GM23338 (cell line): ENCODE measurements around the gene DBH. TPM values are rescaled to one million over a fixed set of nuclear protein-coding genes. Genes with fewer than 3 reads are reported as not detected.

Source experiments
- ATAC-seq: fragments of 200-7000 bp; cut with Tn5 transposase; 3 replicates; pipeline ENCODE4 v1.9.1; 2020
- DNase-seq: peaks from one replicate; pipeline ENCODE4 v3.0.0-alpha.2; 2015; ENCODE audit warnings: low spot score
- H2AFZ ChIP-seq: fragments of 200-600 bp; sonication (generic); 2 replicates; pipeline ENCODE4 v1.8.0; 2016; ENCODE audit warnings: antibody characterized with exemption, mild to moderate bottlenecking, moderate library complexity
- H3F3A ChIP-seq: fragments of 200-600 bp; sonication (generic); replicated peaks from 2 replicates; pipeline ENCODE4 v1.8.0; 2017; ENCODE audit warnings: antibody characterized with exemption, mixed run types, low read depth
- H3K27ac ChIP-seq: fragments of 200-600 bp; sonication (generic); 2 replicates; pipeline ENCODE4 v1.6.1; 2016; ENCODE audit warnings: low read depth
- H3K27me3 ChIP-seq: fragments of 200-600 bp; sonication (generic); 2 replicates; pipeline ENCODE4 v1.8.0; 2016; ENCODE audit warnings: mild to moderate bottlenecking, mixed run types, moderate library complexity; ENCODE audit not compliant: insufficient read depth
- H3K36me3 ChIP-seq: fragments of 200-600 bp; sonication (generic); 2 replicates; pipeline ENCODE4 v1.8.0; 2016; ENCODE audit warnings: mild to moderate bottlenecking; ENCODE audit not compliant: insufficient read depth
- H3K4me1 ChIP-seq: fragments of 200-600 bp; sonication (generic); 2 replicates; pipeline ENCODE4 v1.8.0; 2016; ENCODE audit warnings: mild to moderate bottlenecking, moderate library complexity; ENCODE audit not compliant: insufficient read depth
- H3K4me2 ChIP-seq: fragments of 200-600 bp; sonication (generic); 2 replicates; pipeline ENCODE4 v1.7.1; 2017; ENCODE audit warnings: mixed run types
- H3K4me3 ChIP-seq: fragments of 200-600 bp; sonication (generic); 2 replicates; pipeline ENCODE4 v1.6.1; 2016; ENCODE audit warnings: mixed run types
- H3K79me2 ChIP-seq: fragments of 200-600 bp; sonication (generic); replicated peaks from 2 replicates; pipeline ENCODE4 v1.8.0; 2017; ENCODE audit warnings: mild to moderate bottlenecking; ENCODE audit not compliant: insufficient read depth
- H3K9me2 ChIP-seq: fragments of 200-600 bp; sonication (generic); 2 replicates; pipeline ENCODE4 v1.8.0; 2017; ENCODE audit not compliant: insufficient read depth
- H4K20me1 ChIP-seq: fragments of 200-600 bp; sonication (generic); replicated peaks from 2 replicates; pipeline ENCODE4 v1.8.0; 2017; ENCODE audit warnings: mild to moderate bottlenecking; ENCODE audit not compliant: insufficient read depth
- H3K27ac Mint-ChIP-seq: 2 replicates; pipeline ENCODE4 v1.8.0; 2020; ENCODE audit warnings: inconsistent platforms, mild to moderate bottlenecking, moderate library complexity, mixed read lengths
- H3K27me3 Mint-ChIP-seq: 3 replicates; pipeline ENCODE4 v1.8.0; 2022; ENCODE audit warnings: low read depth, mild to moderate bottlenecking, moderate library complexity, mixed read lengths, inconsistent platforms; ENCODE audit not compliant: insufficient read depth, poor library complexity
- H3K36me3 Mint-ChIP-seq: 3 replicates; pipeline ENCODE4 v1.8.0; 2021; ENCODE audit warnings: low read depth, mild to moderate bottlenecking, inconsistent platforms, moderate library complexity, mixed read lengths
- H3K4me1 Mint-ChIP-seq: 3 replicates; pipeline ENCODE4 v1.8.0; 2020; ENCODE audit warnings: mild to moderate bottlenecking, inconsistent platforms, mixed read lengths
- H3K4me3 Mint-ChIP-seq: 3 replicates; pipeline ENCODE4 v1.8.0; 2021; ENCODE audit warnings: moderate library complexity, mild to moderate bottlenecking, inconsistent platforms, mixed read lengths
- H3K9me3 Mint-ChIP-seq: 3 replicates; pipeline ENCODE4 v1.8.0; 2020; ENCODE audit warnings: moderate library complexity, mild to moderate bottlenecking, inconsistent platforms, mixed read lengths
- CREB1 ChIP-seq: fragments of 250-450 bp; sonication (Bioruptor Pico); IDR thresholded peaks from 2 replicates; pipeline ENCODE4 v1.5.0; 2020; ENCODE audit warnings: low read depth, mild to moderate bottlenecking, moderate library complexity
- CTCF ChIP-seq, 2 experiments: fragments of 200-600 bp in 1 of 2; sonication (generic) in 1 of 2; conservative IDR thresholded peaks; 2 replicates each; pipeline versions ENCODE4 v1.5.1 to v1.6.1; 2016 to 2017; ENCODE audit warnings: antibody characterized with exemption in 2 of 2, low read depth in 2 of 2, mild to moderate bottlenecking in 2 of 2, moderate library complexity in 1 of 2
- ETS1 ChIP-seq: IDR thresholded peaks from 2 replicates; pipeline ENCODE4 v1.6.1; 2016; ENCODE audit warnings: antibody characterized with exemption
- EZH2 ChIP-seq: fragments of 200-600 bp; sonication (generic); IDR thresholded peaks from one replicate; pipeline ENCODE4 v1.8.0; 2017; ENCODE audit warnings: antibody characterized with exemption, mild to moderate bottlenecking, low read depth; ENCODE audit not compliant: unreplicated experiment
- EZH2phosphoT487 ChIP-seq: fragments of 200-600 bp; sonication (generic); IDR thresholded peaks from one replicate; pipeline ENCODE4 v1.8.1; 2018; ENCODE audit warnings: antibody characterized with exemption; ENCODE audit not compliant: unreplicated experiment
- JUNB ChIP-seq: IDR thresholded peaks from one replicate; pipeline ENCODE4 v1.6.1; 2016; ENCODE audit warnings: antibody characterized with exemption; ENCODE audit not compliant: unreplicated experiment
- NANOG ChIP-seq: IDR thresholded peaks from 2 replicates; pipeline ENCODE4 v1.6.1; 2016; ENCODE audit warnings: antibody characterized with exemption, borderline replicate concordance
- POLR2AphosphoS5 ChIP-seq: IDR thresholded peaks from 2 replicates; pipeline ENCODE4 v1.6.1; 2016; ENCODE audit warnings: antibody characterized with exemption, low read depth
- REST ChIP-seq: IDR thresholded peaks from one replicate; pipeline ENCODE4 v1.6.1; 2018; ENCODE audit warnings: antibody characterized with exemption; ENCODE audit not compliant: unreplicated experiment
- STAT1 ChIP-seq: IDR thresholded peaks from one replicate; pipeline ENCODE4 v1.6.1; 2016; ENCODE audit warnings: antibody characterized with exemption; ENCODE audit not compliant: unreplicated experiment
- ZNF114 ChIP-seq: fragments of 250-450 bp; sonication (Bioruptor Pico); IDR thresholded peaks from 2 replicates; pipeline ENCODE4 v1.5.0; 2020; ENCODE audit warnings: mild to moderate bottlenecking, moderate library complexity
- ZNF331 ChIP-seq: fragments of 250-450 bp; sonication (Bioruptor Pico); IDR thresholded peaks from 2 replicates; pipeline ENCODE4 v1.5.0; 2020; ENCODE audit warnings: low read depth, mild to moderate bottlenecking, moderate library complexity
- polyA plus RNA-seq: library from polyadenylated mRNA; unstranded; fragments of >200 nt; fragmentation: Nextera tagmentation; extraction: Ambion mirVana; gene quantifications from 2 replicates; pipeline ENCODE4 v1.2.1, GENCODE V29; 2016
- total RNA-seq: library from RNA; depleted of rRNA; stranded (reverse); fragments of >200 nt; shearing (Covaris generic); gene quantifications from 2 replicates; pipeline ENCODE4 v1.2.3, GENCODE V29; 2014

The DBH gene
- total and polyA plus RNA-seq, 2 experiments from 2014 or later, result 0.08 to 0.24 TPM

- no peak for TF ChIP-seq REST
Measured at GRCh38 chr9:133701321-133701980, 65.3 kb downstream of the DBH start (continued).

GRCh38 chr9:133701981-133702797 is 66.0 kb downstream of the DBH start:
- Histone ChIP-seq H3F3A (no peaks in the 10 kb centered on the region), H3K4me3 (no peak overlapping the region), H3K27me3 (no peaks in the 10 kb centered on the region), H3K4me1 (no peaks in the 10 kb centered on the region), H3K27ac (no peak overlapping the region), H3K79me2 (no peaks in the 10 kb centered on the region), H3K36me3 (no peaks in the 10 kb centered on the region), H4K20me1 (no peaks in the 10 kb centered on the region), H2AFZ (0 out of 2 replicates have a peak overlapping the region, but pooled peaks have one; percentile 28), H3K9me2 (no peaks in the 10 kb centered on the region), H3K4me2 (no peak overlapping the region)
- DNase-seq (no peak), ATAC-seq (peak; percentile 75)
- no peak overlapping the region for H3K4me3 Mint-ChIP-seq
- H3K36me3 Mint-ChIP-seq, result no peaks in the 10 kb centered on the region
- no peaks in the 10 kb centered on the region; the same call in 2 of the 3 replicates for H3K9me3 Mint-ChIP-seq
- H3K27me3 Mint-ChIP-seq, result peaks cover 13% of the 10 kb centered on the region
- H3K4me1 Mint-ChIP-seq, result peaks cover 6% of the 10 kb centered on the region; the same call in 2 of the 3 replicates
- no peak overlapping the region for H3K27ac Mint-ChIP-seq
- TF ChIP-seq POLR2AphosphoS5 (no peak), STAT1 (no peak), NANOG (no peak), ETS1 (no peak), JUNB (no peak), EZH2 (no peak), EZH2phosphoT487 (no peak), ZNF114 (CRISPR knock-in tag) (no peak), ZNF331 (CRISPR knock-in tag) (no peak), CTCF (conservative IDR thresholded peaks at IDR 0.05; ENCODE audit: low read depth in 2 of 2) (no peak), CREB1 (CRISPR knock-in tag) (no peak)
